Activated CD4-positive, alpha-beta T cell treated with anti-CD3 and anti-CD28 coated beads for 24 hours (primary cell): Measurements from ENCODE around the gene MARCHF10.

Experiments
- DNase-seq, 2 donors: peaks; one replicate each; pipeline ENCODE4 v3.0.0-alpha.2; 2020; ENCODE audit warnings: low read depth in 2 of 2

The MARCHF10 gene

GRCh38 chr17:62821189-62822079 lies 13.3 kb upstream of the MARCHF10 start:
- no peak for DNase-seq

- no peak for DNase-seq
Measured at GRCh38 chr17:62819511-62820221, 11.6 kb upstream of the MARCHF10 start.

- DNase-seq, result no peak
Measured at GRCh38 chr17:62818526-62818925, 10.4 kb upstream of the MARCHF10 start.

DNA sequence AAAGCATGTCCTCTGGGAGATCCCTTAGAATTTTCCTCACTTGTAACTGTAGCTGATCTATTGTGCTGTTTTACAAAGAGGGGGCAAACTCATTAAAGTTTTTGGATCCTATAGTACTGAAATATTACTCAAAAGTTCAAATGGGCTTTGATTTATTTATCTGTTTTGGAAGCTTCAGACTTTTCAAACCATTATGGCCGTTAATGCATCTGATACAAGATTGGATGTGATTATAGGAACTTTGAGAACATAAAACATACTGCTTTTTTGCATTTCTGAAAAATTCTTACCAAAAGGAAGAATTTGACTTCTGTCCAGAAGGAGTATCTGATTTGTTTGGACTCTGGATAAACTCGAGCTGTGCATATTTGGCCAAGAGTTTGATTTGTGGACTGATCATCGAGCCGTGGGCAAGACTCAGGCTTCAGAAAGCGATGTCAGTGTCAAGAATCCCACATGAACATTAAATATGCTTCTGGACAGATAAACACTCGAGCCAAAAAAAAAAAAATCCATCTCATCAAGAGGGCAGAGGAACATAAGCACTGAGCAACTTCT lies 8.2 kb upstream of the MARCHF10 start:
- DNase-seq, result no peak

DNA sequence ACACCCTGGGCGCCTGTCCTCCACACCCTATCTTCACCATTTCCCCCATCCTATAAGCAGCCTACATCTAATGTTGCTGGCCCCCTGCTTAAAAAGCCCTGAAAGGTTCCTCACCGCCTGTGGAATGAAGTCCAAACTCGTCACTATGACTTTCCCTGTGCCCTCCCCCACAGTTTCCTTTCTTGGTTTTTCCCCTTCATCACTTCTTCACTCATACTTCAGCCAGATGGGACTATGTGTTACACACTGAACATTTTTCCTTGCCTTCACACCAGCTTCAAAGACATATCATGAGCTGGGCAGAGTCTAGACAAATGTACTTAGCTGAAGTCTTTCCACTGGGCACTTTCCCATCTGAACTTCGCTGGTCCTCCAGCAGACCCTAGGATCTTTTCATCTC lies 1.5 kb upstream of the MARCHF10 start:
- DNase-seq, result no peak

- no peak for DNase-seq
Measured at GRCh38 chr17:62808576-62808970, 459 bp upstream of the MARCHF10 start.

GRCh38 chr17:62805234-62805633 lies 2.9 kb downstream of the MARCHF10 start:
- no peak for DNase-seq

DNA sequence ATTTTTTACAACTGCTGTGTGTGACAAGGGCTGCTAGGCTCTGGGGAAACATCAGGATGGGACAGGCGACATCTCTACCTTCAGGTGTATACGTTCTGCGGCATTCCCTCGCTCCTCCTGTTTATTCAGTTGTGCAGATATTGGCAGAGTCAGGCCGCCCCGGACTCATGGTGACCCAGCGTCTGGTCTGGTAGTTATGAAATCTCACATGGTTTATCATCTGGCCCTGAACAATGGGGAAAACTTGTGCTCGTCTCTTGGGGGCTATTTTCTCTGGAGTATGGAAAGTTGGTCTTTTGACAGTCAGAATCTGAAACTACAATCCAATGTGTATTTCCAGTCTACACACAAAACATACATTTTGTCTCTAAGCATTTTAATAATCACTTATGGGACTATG lies 3.3 kb downstream of the MARCHF10 start:
- DNase-seq, result no peak

DNA sequence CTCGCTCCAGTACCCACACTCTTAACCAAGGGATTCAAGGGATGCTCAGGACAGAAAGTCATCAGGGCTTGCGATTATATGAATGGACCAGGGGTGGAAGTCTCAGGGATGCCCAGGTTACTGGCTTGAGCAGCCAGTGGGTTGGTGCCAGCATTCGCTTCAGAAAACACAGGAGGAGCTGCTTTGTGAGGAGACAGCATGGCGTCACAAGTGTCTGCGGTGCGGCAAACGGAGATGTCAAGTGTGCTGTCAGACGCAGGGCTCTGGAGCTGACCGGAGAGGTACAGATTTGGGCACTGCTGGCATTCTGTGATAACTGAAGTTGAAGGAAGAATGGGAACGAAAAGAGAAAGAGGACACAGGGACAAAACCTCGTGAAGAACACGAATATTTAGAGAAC lies 4.1 kb downstream of the MARCHF10 start:
- no peak for DNase-seq

DNA sequence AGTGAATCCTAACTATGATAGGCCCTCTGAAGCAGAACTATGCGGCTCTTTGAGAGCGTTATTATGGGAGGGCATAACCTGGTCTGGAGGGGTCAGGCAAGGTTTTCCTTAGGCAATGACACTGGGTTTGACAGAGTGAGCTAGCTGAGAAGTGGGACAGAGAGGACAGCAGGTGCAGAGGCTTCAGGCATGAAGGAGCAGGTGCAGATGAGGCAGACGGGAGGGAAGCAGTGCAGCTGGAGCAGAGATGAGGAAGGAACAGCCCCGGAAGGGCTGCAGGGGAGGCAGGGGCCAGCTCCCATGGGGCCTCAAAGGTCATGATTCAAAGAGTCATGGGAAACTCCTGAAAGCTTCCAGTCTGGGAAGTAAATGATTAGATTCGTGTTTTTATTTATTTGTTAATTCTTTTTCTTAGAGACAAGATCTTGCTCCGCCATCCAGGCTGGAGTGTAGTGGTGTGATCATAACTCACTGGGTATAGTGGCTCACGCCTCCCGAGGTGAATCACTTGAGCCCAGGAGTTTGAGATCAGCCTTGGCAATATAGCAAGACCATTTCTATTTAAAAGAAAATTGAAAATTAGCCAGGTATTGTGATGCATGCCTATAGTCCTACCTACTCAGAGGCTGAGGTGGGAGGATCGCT lies 5.4 kb downstream of the MARCHF10 start:
- DNase-seq, result no peak

- no peak for DNase-seq
Measured at GRCh38 chr17:62801553-62802114, 6.5 kb downstream of the MARCHF10 start.

DNA sequence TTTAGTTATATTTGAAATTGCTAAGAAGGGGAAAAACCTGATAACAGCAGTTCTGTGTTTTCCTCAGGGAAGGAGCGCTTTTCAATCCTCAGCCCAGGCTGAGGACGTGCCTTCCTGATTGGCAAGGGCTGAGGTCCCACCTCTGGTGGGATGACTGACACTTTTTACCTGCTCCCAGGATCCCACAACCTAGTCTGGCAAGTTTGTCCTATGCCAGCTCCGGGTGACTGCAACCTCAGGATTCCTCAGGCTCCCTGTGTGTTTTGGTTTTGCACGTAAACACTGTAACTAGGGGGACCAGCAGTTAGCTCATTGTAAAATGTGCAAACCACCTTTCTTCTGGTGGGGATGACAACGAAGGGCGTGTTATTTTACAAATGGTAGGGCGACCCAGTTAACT lies 7.5 kb downstream of the MARCHF10 start:
- no peak for DNase-seq

- DNase-seq, result no peak
Measured at GRCh38 chr17:62797959-62798358, 10.2 kb downstream of the MARCHF10 start.

GRCh38 chr17:62796291-62796690 lies 11.8 kb downstream of the MARCHF10 start:
- DNase-seq, result no peak

DNA sequence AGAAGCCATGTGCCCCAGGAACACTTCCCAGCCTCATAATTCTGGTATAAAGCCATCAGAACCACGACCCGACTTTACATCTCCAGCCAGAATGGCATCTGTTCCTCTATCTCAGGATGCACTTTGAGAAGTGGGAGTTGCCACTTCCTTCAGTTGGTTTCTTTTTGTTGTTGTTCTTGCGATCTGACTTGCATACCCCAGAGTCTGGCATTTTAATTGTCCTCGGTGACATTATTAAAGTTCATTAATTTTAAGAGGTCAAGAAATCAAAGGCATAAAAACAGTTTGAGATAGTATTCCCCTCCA lies 13.5 kb downstream of the MARCHF10 start:
- no peak for DNase-seq

DNA sequence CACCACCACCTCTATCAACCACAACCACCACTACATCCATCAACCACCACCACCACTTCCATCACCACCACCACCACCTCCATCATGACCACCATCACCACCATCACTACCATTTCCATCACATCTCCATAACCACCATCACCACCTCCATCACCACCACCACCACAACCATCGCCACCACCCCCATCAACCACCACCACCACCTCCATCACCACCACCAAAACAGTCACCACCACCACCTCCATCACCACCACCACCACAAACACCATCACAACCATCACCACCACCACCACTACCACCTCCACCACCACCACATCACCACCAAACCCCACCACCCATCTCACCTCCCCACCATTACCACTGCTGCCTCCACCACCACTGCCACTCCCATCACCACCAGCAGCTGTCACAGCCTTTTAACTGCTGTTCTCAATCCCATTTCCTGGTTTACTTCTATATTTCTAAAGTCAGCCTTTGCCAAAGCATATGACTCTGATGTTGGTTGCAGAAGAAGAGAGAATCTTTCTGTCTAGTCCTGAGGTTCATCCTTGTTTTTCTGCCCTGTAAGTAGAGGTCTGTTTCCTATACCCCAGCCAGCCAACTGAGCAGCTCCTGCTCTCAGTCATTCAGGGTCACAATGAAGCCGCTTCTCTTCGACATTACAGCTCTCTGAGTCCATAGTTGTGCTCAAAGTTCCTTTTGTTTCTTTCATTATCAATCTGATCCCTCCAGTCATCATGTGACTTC lies 14.0 kb downstream of the MARCHF10 start:
- DNase-seq, result no peak

DNA sequence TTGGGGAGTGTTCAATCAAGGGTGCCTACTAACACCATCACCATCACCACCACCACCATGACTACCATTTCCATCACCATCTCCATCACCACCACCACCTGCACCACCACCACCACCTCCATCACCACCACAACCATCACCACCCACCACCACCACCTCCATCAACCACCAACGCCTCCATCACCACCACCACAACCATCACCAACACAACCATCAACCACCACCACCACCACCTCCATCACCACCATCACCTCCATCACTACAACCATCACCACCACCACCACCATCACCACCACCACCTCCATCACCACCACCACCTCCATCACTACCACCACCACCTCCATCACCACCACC lies 15.7 kb downstream of the MARCHF10 start:
- DNase-seq, result no peak

DNA sequence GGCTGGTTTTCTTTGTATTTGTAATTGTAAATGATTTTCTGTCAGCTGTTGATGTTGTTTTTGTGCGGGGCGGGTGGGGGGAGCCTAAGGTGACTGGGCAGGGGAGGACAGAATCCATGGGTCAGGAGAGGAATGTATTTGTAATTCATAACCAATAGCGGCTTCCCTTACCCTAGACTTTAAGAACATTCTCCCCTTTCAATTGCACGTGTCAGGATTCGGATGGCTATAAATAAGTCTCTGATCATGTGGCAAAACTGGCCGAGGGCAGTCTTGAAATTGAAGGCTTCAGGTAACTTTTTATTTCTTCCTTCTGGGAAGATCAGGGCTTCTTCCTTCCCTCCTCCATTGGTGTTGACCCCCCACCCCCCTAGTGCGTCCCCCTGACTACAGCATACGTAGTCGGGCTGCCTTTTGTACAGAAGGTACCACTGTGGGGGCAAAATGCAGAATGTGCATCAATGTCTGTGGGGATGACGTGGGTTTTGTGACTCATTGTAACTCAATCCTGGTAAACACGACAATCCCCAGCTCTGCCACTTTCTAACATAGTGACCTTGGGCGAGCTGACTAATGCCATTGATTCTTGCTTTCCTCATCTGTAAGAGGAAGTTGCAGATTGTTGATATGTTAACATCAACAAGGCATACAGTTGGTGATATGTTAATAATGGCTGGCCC lies 16.2 kb downstream of the MARCHF10 start:
- no peak for DNase-seq

DNA sequence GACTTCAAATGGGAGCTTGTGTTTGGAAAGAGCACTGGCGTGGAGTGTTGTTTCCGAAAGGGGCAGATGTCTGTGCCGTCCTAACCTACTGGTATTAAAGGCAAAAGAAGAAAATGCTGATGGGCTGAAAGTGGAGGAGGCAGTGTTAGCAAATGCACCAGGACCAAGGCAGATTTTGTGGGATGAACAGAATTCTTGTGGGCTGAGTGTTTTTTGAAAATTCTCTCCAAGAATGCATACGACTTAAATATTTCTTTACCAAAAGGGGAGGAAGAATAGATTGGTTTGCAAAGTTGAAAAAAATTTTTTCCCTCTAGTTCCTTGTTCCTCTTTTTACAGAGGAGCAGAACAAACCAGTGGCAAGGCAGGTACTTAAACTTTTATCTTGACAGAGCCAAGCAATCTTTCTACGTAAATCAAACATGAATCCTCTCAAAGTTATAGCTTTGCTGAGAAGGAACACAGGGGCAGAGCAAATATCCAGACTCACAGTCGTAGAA lies 16.8 kb downstream of the MARCHF10 start:
- DNase-seq, result no peak

DNA sequence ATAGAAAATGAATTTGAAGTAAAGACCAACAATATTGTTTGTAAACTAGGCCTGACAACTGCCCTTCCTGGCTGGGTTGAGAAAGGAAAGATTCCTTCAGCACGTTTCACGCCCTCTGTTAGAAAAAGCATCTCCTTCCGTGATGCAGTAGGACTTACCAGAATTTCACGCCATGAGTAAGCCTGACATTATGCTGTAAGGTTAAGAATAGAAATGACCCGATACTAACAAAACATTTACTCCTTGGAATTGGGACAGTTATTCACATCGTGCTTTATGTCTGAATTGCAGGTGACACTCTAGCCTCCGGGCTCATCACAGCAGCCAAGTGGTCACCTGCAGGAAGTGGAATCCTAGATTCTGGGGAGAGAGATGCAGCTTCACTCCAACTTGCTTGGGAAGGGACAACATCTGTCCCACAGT lies 17.5 kb downstream of the MARCHF10 start:
- DNase-seq, result no peak

DNA sequence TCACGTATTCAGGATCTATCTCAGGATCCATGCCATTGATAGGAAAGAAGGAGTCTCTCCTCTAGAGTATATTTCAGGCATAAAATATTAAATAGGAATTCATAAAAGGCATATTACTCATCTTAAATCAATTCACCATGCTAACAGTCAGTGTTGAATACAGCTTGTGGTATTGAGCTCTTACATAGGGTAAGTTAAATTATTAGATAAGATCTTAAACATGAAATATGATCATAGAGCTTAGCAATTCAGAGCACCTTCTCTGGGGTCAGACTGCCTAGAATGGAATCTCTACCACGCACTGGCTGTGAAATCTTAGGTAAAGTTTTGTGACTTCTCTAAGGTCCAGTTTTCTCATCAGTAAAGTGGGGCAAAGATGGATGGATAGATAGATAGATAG lies 20.7 kb downstream of the MARCHF10 start:
- DNase-seq, result no peak
